ENCODE measurements around the gene ELP1. TPM values are rescaled to one million over a fixed set of nuclear protein-coding genes. Genes with fewer than 3 reads are reported as not detected.

Gene ELP1
- total RNA-seq, 1 donor from 2014 or later: 20.7 TPM

GRCh38 chr9:108823829-108824228 lies 110.1 kb downstream of the ELP1 start:
- Mint-ChIP-seq H3K27me3 (ENCODE audit: low read depth, unreplicated experiment) (no peaks in the 10 kb centered on the region), H3K9me3 (ENCODE audit: unreplicated experiment) (peaks cover 17% of the 10 kb centered on the region), H3K36me3 (ENCODE audit: low read depth, unreplicated experiment) (peaks cover 3% of the 10 kb centered on the region), H3K27ac (ENCODE audit: unreplicated experiment) (no peak overlapping the region), H3K4me3 (ENCODE audit: unreplicated experiment) (no peak overlapping the region), H3K4me1 (ENCODE audit: low read depth, unreplicated experiment) (no peaks in the 10 kb centered on the region)
- peaks cover 3% of the 10 kb centered on the region for H3K27me3 ChIP-seq (ENCODE audit: insufficient read depth, low read length)
- H4K20me1 ChIP-seq (ENCODE audit: insufficient read depth, low read length): no peaks in the 10 kb centered on the region
- H3K9ac ChIP-seq (ENCODE audit: low read length): no peak overlapping the region
- TF ChIP-seq CTCF (IDR thresholded peaks at IDR 0.05; ENCODE audit: insufficient read depth, low read depth, low read length) (no peak), EZH2 (IDR thresholded peaks at IDR 0.05; ENCODE audit: insufficient read depth, low read length) (no peak)
- DNase-seq (ENCODE audit: low read depth) (no peak), FAIRE-seq (no peak)
- H3K79me2 ChIP-seq (ENCODE audit: insufficient read depth, low read length): no peaks in the 10 kb centered on the region
- H3K36me3 ChIP-seq (ENCODE audit: insufficient read depth, low read length): no peaks in the 10 kb centered on the region
- H3K4me3 ChIP-seq (ENCODE audit: insufficient read depth, low read depth, low read length): no peak overlapping the region
- H3K4me1 ChIP-seq (ENCODE audit: insufficient read depth, low read length): no peaks in the 10 kb centered on the region
- H3K4me2 ChIP-seq (ENCODE audit: low read length): no peak overlapping the region
- H3K9me3 ChIP-seq (ENCODE audit: insufficient read depth, low read depth, low read length): peaks cover 4% of the 10 kb centered on the region
- no peak overlapping the region for H3K27ac ChIP-seq (ENCODE audit: low read depth, low read length)
- no peak overlapping the region for H2AFZ ChIP-seq (ENCODE audit: low read depth, low read length)

Other genes starting within 250 kb of the ELP1 start
- not detected in 2 replicates for gene ACTL7B, start 78.1 kb downstream of the ELP1 start, total RNA-seq
- gene ACTL7A, start 71.9 kb downstream of the ELP1 start, total RNA-seq: not detected in 2 replicates
- 16.3 and 16.7 TPM in 2 replicates for gene ABITRAM, start 276 bp upstream of the ELP1 start, total RNA-seq
- 25.5 and 35.1 TPM in 2 replicates for gene CTNNAL1, start 79.4 kb upstream of the ELP1 start, total RNA-seq
- 52.2 and 54.1 TPM in 2 replicates for gene TMEM245, start 185.8 kb upstream of the ELP1 start, total RNA-seq
- gene FRRS1L, start 233.1 kb upstream of the ELP1 start, total RNA-seq: 0.43 and 1.1 TPM in 2 replicates